ENCODE results near the gene EFCAB9.

DNA sequence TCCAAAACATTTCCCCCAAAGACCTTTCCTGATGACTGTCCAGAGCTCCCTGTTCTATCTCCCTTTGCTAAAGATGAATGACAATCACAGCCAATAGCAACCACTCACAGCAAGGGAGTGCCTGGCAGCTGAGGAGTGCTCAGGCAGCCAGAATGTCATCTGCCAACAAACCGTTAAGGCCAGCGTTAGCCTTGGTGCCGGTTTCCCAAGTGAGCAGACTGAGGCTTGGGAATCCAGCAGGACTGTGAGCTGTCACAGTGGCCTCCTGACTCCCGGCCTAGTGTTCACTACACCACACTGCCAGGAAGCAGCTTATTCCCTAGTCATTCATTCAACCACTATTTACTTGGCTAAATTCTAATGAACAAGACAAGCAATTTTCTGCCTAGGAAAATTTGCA is 30.6 kb upstream of the EFCAB9 start:
- TF ChIP-seq POLR2AphosphoS5 (IDR thresholded peaks at IDR 0.05; ENCODE audit: low read depth, low read length): no peak
- TF ChIP-seq POLR2A (IDR thresholded peaks at IDR 0.05; ENCODE audit: low read depth, low read length): no peak
- no peak for TF ChIP-seq PAX5 (IDR thresholded peaks at IDR 0.05; ENCODE audit: insufficient read depth, low read length, severe bottlenecking)
- TF ChIP-seq SPI1 (IDR thresholded peaks at IDR 0.05; ENCODE audit: low read depth, low read length): no peak
- TF ChIP-seq TAF1 (IDR thresholded peaks at IDR 0.05; ENCODE audit: low read depth, low read length): no peak
- no peak for TF ChIP-seq POU2F2 (IDR thresholded peaks at IDR 0.05; ENCODE audit: low read depth, low read length)
